NCI-H1417 (cell line): Measurements from ENCODE around the gene COX6A2.
"Not testable (repeated sequence)": the region's sequence is repeated elsewhere in the genome, so short reads cannot be mapped to it uniquely, and the experiment has no call there.

Experiments
- DNase-seq, 3 experiments: peaks; one replicate each; lab custom pipeline; 2025; lab: John Stamatoyannopoulos, UW

COX6A2 gene

DNA sequence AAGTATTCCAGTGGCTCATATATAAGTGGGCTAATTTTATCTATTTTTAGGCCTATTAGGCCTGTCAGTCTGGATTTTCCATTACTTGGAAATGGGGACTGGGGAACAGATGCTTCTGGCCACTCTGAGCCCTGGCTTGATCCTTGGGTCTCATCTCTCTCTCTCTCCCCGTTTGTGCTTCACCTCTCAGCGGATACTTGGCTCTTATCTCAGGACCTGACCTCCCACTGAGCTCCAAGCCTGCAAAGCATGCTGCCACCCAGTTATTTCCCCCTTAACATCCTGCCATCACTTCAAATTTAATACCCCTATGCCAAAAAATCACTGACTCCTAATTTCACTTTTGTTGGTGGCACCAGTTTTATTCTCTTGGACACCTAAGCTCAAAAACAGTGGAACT, 10.3 kb upstream of the COX6A2 start:
- no peak for DNase-seq

DNA sequence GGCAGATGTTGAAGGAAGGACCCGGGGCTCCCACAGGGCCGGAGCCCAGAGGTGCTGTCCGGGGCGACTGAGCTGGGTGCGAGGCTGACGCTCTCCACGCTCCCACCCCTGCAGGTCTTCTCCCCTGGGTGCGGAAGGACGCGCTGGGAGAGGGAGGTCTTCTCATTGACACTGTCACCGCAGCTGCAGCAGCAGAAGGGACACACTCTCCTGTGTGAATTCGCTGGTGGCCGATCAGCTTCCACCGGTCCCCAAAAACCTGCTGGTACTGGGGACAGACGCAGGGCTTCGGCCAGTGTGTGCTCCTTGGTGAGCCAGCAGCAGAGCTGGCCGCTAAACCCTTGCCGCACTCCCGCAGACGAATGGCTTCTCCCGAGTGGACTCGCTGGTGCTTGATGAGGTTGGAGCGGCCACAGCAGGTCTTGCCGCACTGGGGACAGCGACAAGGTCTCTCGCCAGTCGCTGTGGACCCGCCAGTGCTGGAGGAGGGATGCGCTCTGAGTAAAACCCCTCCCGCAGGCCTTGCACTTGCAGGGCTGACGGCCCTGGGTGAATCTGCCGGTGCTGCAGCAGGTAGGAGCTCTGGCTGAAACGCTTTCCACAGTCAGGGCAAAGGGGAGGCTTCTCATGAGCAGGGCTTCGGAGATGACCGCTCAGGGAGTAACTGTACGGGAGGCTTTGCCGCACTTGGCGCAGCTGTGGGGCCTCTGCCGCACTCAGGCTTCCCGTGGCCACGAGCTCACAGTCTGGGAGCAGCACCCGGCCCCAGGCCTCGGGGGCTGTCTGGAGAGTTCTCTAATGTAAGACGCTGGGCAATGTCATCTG, 8.3 kb upstream of the COX6A2 start:
- no peak for DNase-seq

DNA sequence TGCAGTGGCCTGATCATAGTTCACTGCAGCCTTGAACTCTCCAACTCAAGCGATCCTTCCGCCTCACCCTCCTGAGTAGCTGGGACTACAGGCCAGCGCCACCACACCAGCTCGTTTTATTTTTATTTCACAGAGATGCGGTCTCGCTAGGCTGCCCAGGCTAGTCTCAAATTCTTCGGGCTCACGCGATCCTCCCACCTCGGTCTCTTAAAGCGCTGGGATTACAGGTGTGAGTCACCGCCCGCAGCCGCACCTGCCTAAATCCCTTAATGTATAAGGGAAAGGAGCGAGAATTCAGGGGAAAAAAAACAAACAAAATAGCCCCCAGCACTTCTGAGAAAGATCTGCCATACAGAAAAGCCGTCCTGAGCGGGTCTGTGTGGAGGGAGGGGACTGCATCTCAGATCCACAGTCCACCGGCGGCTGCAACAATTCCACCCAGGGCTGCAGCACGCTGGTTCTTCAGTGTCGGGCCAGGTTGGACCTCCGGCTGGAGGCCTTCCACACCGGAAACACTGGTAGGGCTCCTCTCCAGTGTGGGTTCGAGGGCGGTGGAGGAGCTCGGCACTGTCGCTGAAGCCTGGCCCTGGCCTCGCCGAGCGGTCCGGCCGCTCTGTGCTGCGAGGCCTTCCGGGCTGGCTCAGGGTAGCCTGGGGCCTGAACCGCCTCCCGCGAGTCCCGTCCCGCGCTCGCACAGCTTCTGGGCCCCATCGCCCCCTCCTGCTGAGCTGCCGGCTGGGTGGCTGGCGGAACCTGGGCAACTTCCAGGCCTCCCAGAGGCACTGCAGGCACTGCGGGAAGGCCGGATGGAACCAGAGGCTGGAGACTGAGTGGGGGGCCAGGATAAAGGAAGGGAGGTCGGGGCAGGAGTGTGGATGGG, 7.4 kb upstream of the COX6A2 start:
- DNase-seq: no peak

DNA sequence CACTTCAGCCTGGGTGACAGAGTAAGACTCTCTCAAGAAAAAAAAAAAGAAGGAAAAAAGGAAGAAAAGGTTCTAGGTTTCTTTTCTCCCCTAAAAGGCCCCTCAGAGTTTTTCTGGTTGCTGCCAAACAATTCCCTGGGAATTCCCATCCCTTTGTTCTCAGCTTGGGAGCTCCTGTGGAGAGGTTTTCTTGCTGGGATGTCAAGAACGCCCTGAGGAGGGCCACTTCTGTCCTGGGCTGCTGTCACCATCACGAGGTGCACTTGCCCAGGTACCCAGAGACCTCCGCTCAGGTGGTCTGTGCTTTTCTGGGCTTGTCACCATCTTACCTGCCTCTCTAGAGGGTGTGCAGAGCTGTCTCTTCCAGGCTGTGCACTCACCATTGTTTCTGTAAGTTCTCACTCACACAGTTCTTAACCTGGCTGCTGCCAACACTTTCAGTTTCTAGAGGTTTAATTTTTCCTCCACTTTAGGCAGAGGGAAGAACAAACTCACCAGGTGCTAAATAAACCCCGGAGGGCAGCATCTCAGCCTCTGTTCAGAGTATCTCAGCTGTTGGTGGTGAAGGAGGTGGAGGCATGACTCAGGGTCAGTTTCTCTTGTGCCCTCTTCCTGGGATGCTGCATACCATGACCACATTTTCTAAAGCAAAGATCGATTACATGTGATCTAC, 2.4 kb upstream of the COX6A2 start:
- peak in 1 of 3 experiments; percentile 16 for DNase-seq

DNA sequence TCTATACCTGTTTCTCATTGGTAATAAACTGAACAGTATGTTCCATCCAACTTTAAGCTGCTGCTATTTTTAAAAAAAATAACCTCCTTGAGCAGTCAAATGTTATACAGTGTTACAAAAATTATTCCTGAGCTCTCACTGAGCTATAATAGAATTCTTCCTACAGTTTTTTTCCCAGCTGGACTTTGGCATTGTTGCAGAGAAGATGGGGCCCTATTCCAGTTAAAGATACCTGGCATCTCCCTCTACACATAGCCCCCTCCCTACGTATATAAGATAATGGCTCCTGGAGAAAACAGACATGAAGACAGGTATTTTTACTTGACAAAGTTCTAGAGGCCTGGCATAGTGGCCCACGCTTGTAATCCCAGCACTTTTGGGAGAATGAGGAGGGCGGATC, 1.6 kb upstream of the COX6A2 start:
- DNase-seq: no peak

DNA sequence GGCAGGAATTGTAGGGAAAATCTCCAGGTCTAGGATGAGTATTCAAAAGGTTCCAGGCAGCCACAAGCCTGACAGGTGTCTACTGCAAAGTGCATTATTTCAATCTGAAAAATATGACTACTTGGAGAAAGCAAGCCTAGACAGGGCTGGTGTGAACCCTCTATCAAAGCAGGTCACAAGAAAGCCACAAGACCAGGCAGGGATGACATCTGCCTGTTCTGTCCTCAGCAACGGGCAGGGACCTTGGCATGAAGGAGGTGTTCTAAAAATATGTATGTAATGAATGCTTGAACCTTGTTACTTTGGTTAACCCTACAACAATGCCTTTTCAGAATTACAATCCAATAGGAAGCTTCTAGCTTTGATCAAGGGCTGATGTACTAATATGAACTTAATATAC, 1.2 kb upstream of the COX6A2 start:
- DNase-seq: no peak

DNA sequence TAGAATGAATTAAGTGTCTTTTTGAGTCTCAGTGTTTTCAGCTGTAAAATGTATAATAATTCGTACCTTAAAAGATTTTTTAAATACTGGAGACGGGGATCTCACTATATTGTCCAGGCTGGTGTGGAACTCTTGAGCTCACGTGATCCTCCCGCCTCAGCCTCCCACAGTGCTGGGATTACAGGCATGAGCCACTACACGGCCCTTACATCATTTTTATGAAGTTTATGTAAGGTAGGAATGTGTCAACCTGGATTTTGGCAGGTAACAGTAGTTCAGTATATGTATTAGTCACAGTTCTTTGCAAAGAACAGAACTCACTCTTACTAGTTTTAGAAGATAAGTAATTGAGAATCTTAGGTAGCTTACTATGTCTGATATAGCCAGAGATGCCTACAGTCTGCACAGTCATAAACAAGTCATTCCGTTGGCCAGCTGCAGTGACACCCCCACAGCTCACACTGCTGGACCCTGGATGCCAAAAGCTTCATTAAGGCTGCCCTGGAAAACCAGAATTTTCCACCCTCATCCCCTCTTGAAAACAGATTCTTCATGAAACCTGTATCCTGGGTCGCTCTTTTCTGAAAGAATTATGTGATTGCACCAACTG, 583 bp upstream of the COX6A2 start:
- DNase-seq: no peak

DNA sequence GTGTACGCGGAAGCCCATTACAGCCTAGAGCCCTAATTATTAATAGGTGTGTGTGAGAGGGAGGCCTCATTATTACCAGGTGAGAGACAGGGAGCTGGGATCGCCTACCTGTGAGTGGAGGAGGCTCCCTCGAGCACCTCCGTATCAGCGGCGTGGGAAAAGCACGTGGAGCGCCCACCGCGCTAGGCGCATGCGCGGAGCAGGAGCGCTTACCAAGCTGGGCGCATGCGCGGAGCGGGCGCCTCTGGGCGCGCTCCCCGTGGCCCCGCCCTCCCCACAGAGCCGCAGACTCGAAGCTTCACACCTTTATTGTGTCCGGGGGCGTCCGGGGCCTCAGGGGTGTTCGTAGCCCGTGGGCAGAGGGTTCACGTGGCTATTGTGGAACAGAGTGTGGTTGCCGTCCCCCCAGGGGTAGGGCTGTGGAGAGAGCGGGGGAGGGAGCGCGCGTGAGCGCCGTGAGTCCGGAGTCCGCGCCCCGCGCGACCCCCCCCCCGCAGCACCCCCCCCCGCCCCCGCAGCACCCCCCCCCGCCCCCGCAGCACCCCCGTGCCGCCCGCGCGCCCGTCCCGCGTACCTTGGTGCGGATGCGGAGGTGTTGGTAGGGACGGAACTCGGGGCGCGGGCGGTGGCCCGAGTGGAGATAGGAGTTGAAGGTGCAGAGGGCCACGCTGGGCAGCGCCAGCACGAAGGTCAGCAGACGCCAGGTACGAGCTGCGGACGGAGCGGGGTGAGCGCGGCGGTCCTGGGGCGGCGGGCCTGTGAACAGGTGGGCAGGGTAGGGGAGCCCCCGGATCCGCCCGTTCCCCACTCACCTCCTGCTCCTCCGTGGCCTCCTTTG, 500 bp downstream of the COX6A2 start:
- DNase-seq: peak in 2 of 3 experiments; percentile 53 to 80

DNA sequence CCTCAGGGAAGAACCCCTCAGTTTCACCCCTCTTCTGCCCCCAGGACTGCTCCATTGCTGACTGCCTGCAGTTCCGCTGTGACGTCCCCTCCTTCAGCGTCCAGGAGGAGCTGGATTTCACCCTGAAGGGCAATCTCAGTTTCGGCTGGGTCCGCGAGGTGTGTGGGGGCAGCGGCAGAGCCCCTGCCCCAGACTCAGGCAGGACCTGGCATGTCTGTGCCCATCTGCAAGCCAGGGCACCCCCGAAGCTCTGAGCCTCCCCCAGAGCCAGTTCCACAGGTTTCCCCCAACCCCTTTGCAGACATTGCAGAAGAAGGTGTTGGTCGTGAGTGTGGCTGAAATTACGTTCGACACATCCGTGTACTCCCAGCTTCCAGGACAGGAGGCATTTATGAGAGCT, 4.4 kb downstream of the COX6A2 start:
- DNase-seq: no peak

DNA sequence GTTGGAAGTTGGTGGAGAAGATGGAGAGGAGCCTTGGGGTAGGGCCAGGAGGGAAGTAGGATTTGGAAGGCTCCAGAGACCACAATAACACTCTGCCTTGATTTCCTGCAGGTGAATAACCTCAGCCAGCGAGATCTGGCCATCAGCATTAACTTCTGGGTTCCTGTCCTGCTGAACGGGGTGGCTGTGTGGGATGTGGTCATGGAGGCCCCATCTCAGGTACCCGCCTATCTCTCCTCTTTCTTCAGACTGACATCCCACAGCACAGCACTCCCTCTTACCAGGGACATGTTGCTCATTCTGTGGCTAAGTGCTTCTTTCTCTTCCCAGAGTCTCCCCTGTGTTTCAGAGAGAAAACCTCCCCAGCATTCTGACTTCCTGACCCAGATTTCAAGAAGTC, 4.9 kb downstream of the COX6A2 start:
- DNase-seq: no peak

DNA sequence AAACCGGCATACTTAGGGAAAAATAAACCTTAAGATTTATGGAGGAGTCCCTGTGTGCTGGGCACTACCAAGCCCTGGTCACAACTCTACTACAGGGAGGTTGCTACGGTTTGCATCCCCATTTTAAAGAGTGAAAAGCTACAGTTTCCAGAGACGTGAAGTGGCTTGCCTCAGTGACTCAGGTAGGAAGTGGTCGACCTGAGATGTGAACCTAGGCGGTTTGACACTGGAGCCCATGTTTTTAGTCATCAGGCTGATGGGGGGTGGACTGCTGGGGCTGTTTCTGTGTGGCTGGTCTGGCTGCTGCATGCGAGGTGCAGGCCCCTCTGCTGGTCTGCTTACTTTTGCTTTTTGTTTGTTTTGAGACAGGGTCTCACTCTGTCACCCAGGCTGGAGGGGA, 6.6 kb downstream of the COX6A2 start:
- no peak for DNase-seq

DNA sequence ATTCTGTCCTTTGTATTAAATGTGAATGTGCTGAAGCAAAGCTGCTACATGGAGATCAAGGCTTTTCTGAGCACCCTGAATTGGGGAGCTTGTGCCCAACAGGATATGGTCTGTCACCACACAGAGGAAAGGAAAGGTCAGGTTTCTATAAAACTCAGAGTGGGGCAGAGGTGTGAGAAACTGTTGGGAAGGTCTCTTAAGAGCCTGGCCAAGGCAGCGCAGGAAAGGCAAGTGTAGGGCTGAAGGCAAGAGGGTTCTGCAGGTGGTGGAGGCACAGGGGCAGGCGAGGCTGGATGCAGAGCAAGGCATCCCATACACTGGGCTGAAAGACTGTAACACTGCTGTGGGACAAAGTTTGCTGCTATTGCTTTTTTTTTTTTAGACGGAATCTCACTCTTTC, 8.1 kb downstream of the COX6A2 start:
- DNase-seq: no peak

DNA sequence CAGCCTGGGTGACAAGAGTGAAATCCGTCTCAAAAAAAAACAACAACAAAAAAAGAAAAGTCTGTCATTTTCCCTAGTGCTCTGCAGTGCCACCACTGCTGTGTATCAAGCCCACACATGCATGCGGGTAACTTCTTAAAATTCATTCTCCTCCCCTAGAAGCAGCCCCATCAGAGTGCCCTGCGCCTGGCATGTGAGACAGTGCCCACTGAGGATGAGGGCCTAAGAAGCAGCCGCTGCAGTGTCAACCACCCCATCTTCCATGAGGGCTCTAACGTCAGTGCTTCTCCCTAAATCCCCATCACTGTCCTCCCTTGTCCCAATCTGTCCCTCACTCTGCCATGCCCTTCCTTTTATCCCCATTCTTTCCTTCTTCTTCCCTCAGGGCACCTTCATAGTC, 10.2 kb downstream of the COX6A2 start:
- no peak for DNase-seq

DNA sequence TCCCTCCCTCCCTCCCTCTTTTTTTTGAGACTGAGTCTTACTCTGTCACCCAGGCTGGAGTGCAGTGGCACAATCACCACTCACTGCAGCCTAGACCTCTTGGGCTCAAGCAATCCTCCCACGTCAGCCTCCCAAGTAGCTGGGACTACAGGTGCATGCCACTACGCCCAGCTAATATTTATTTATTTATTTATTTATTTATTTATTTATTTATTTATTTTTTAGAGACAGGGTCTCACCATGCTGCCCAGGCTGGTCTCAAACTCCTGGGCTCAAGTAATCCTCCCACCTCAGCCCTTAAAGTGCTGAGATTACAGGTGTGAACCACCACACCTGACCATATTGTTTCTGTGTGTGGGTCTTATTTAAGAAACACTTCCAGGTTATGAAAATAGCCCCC, 11.1 kb downstream of the COX6A2 start:
- not testable (repeated sequence) for DNase-seq

DNA sequence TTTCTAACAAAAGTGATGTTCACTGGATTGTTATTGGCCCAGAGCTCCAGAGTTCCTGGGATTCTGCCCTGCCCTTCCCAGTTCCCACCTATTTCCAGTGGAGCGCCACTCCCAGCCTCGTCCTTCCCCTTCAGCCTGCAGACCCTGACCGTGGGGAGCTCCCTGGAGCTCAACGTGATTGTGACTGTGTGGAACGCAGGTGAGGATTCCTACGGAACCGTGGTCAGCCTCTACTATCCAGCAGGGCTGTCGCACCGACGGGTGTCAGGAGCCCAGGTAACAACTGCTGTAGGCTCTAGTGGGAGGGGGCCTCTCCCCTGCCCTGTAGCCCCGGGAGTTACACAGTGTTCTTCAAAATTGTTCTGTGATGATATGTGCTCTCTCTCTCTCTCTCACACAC, 11.8 kb downstream of the COX6A2 start:
- no peak for DNase-seq

DNA sequence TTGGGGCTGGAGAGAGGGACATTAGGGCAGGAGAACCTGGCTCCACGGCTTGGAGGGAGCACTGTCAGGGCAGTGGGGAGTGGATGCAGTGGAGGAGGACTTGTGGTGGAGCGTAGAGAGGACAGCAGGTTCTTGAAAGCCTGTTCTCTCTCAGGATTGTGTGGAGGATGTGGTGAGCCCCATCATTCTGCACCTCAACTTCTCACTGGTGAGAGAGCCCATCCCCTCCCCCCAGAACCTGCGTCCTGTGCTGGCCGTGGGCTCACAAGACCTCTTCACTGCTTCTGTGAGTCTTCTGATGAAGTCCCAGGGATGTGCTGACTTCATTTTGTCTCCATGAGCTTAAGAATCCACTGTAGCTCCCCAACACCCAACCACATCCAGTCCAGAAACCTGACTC, 13.5 kb downstream of the COX6A2 start:
- DNase-seq: no peak

DNA sequence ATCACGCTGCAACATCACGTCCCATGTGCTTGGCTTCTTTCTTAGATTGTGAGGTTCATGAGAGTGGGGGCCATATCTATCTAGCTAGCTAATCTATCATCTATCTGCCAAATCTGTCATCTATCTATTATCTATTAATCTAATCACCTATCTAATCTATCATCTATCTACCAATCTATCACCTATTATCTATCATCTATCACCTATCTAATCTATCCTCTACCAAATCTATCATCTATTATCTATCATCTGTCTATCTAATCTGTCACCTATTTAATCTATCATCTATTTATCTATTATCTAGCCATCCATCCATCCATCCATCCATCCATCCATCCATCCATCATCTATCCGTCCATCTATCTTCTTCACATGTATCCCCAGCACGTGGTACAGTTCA, 14.2 kb downstream of the COX6A2 start:
- no peak for DNase-seq

DNA sequence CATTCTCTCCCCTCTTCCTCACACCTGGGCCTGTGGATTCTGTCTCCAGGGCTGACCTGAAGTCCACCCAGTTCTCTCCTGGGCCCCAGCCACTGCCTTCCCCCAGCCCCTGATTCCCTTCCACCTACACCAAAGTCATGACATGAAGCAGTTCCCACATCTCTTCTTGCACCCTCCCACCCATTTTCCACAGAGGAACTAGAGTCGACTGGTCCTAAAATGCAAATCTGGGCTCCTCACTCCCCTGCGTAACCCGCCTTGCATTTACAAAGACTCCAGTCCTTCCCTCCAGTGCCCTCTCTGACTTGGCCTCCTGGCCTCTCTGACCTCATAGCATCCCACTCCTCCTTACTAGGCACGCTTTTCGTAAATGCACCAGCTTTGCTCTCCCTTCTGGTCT, 14.8 kb downstream of the COX6A2 start:
- DNase-seq: no peak

DNA sequence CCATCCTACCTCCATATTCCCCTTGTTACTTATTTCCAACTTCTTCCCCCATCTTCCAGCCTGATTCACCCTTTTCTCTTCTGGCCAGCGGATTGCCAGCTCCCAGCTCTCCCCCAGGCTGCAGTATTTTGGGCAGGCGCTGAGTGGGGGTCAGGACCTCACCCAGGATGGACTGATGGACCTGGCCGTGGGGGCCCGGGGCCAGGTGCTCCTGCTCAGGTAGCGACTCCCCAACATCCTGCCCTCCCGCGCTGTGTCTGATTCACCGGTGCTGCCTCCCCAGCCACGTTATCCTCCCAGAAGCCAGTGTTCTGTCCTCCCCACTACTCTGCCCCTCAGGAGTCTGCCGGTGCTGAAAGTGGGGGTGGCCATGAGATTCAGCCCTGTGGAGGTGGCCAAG, 15.4 kb downstream of the COX6A2 start:
- DNase-seq: no peak

DNA sequence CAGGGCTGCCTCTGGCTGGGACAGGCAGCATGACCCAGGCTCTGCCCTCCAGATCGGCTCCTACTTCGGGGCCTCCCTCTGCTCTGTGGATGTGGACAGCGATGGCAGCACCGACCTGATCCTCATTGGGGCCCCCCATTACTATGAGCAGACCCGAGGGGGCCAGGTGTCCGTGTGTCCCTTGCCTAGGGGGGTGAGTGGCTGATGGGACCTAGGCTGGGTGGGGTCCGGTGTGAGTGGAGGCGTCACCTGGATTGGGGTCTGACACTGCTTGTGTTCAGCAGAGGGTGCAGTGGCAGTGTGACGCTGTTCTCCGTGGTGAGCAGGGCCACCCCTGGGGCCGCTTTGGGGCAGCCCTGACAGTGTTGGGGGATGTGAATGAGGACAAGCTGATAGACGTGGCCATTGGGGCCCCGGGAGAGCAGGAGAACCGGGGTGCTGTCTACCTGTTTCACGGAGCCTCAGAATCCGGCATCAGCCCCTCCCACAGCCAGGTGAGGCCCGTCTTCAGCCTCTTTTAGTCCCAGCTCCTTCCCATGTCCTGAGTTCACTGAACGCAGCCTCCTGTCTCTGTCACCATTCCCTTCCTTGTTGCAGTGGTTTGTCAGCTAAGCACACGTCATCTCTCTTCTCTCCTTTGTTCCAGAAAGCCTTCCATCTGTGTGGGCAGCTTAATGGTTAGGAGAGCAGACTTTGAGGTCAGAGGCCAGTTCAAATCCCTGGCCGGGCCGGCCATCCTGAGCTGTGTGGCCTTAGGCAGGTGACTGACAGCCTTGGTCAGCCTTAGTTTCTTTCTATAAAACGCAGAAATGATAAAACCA, 16.9 kb downstream of the COX6A2 start:
- no peak for DNase-seq

DNA sequence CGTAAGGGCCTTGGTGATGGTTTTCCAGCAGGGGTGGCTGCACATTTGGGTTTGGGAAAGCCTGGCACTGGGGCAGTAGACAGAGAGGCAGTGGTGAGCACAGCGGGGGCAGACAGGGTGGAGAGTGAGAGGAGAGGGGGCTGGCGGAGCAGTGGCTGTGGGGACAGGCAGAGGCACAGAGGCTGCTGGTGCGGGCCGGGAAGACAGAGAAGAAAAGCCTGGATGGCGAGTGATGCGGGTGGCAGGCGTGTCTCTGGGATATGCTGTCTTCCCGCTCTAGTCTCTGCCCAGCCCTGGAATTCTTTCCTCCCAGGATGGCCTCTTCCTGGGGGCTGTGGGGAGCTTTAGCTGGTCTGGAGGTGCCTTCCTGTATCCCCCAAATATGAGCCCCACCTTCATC, 18.1 kb downstream of the COX6A2 start:
- no peak for DNase-seq
